ENCODE measurements around the gene MRPL44. TPM values are rescaled to one million over a fixed set of nuclear protein-coding genes. Genes with fewer than 3 reads are reported as not detected.

MRPL44 gene
- total and polyA plus RNA-seq, 2 donors (not counting 1 experiment from before 2014, with no cell fraction given), result 8.9 to 26.7 TPM

DNA sequence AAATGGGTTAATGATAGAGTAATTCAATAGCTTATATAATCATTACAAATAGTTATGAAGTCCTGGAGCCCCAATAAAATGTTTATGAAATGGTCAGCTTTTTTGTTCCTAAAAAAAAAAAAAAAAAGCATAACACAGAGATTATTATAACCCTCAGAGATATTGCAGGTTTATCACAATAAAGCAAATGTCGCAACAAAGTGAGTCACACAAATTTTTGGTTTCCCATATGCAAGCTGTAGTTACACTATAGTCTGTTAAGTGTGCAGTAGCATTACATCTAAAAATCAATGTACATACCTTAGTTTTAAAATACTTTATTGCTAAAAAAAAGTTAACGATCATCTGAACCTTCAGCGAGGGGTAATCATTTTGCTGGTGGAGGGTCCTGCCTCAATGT, 32.2 kb upstream of the MRPL44 start:
- Histone ChIP-seq H3K36me3 (replicated peaks in 1 of 2; ENCODE audit: control extremely low read depth in 1 of 2, control insufficient read depth in 1 of 2, extremely low read depth in 1 of 2, insufficient read depth in 2 of 2, low read length in 1 of 2) (peaks cover 0 to 3% of the 10 kb centered on the region in 2 experiments), H3K9me3 (ENCODE audit: control extremely low read depth in 1 of 3, control insufficient read depth in 2 of 3, insufficient read depth in 1 of 3, low read length in 2 of 3) (peaks cover 0 to 8% (median 5%) of the 10 kb centered on the region in 3 donors), H2AFZ (ENCODE audit: insufficient read depth, low read depth, low read length, poor library complexity, severe bottlenecking) (no peak overlapping the region), H3K9ac (ENCODE audit: low read length) (no peak overlapping the region), H3K4me1 (ENCODE audit: control insufficient read depth in 2 of 2, insufficient read depth in 2 of 2, low read length in 2 of 2) (peaks cover 6 to 7% of the 10 kb centered on the region in 2 donors), H3K4me2 (replicated peaks; ENCODE audit: low read depth, low read length, poor library complexity, severe bottlenecking) (no peak overlapping the region), H3K4me3 (ENCODE audit: control extremely low read depth in 1 of 5, extremely low read depth in 1 of 5, insufficient read depth in 1 of 5, low read depth in 2 of 5, low read length in 4 of 5) (no peak overlapping the region), H3K27ac (ENCODE audit: low read length in 2 of 2) (no peak overlapping the region), H3K27me3 (replicated peaks in 1 of 4; ENCODE audit: control extremely low read depth in 1 of 4, control insufficient read depth in 3 of 4, insufficient read depth in 4 of 4, low read length in 3 of 4) (no peaks in the 10 kb centered on the region), H3K79me2 (ENCODE audit: control insufficient read depth, insufficient read depth, low read length) (peaks cover 83% of the 10 kb centered on the region), H4K20me1 (ENCODE audit: control insufficient read depth, insufficient read depth, low read length, poor library complexity, severe bottlenecking) (peaks cover 15% of the 10 kb centered on the region)
- H3K4me1 Mint-ChIP-seq, result peaks cover 39% of the 10 kb centered on the region
- TF ChIP-seq, protein P1, sequence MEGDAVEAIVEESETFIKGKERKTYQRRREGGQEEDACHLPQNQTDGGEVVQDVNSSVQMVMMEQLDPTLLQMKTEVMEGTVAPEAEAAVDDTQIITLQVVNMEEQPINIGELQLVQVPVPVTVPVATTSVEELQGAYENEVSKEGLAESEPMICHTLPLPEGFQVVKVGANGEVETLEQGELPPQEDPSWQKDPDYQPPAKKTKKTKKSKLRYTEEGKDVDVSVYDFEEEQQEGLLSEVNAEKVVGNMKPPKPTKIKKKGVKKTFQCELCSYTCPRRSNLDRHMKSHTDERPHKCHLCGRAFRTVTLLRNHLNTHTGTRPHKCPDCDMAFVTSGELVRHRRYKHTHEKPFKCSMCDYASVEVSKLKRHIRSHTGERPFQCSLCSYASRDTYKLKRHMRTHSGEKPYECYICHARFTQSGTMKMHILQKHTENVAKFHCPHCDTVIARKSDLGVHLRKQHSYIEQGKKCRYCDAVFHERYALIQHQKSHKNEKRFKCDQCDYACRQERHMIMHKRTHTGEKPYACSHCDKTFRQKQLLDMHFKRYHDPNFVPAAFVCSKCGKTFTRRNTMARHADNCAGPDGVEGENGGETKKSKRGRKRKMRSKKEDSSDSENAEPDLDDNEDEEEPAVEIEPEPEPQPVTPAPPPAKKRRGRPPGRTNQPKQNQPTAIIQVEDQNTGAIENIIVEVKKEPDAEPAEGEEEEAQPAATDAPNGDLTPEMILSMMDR (IDR thresholded peaks at IDR 0.05), result no peak
- TF ChIP-seq EZH2 (IDR thresholded peaks at IDR 0.05; ENCODE audit: borderline replicate concordance, insufficient read depth, low read depth, low read length, poor library complexity, severe bottlenecking), result no peak
- ATAC-seq (ENCODE audit: low read depth) (no peak), DNase-seq (no peak)
- intact Hi-C loops (cut with micrococcal nuclease), result no loop called here
- no peak overlapping the region for H3K4me3 Mint-ChIP-seq
- H3K27ac Mint-ChIP-seq, result no peak overlapping the region
- no peaks in the 10 kb centered on the region for H3K27me3 Mint-ChIP-seq
- CTCF ChIA-PET, result interaction anchor here (0.7 kb wide), 1 partner anchor 90 kb away, joined by 4 read pairs; no protein-coding TSS in a partner anchor
- H3K9me3 Mint-ChIP-seq (ENCODE audit: insufficient read depth), result peaks cover 6% of the 10 kb centered on the region
- POLR2A ChIA-PET, result no interaction called here
- no CpG with 5 or more reads among the region's 3 CpGs for WGBS (ENCODE audit: insufficient coverage)

GRCh38 chr2:223928113-223929006, 28.9 kb upstream of the MRPL44 start:
- Histone ChIP-seq H3K4me2 (replicated peaks; ENCODE audit: low read depth, low read length, poor library complexity, severe bottlenecking) (no peak overlapping the region), H3K27me3 (replicated peaks in 1 of 4; ENCODE audit: control extremely low read depth in 1 of 4, control insufficient read depth in 3 of 4, insufficient read depth in 4 of 4, low read length in 3 of 4) (no peaks in the 10 kb centered on the region), H4K20me1 (ENCODE audit: control insufficient read depth, insufficient read depth, low read length, poor library complexity, severe bottlenecking) (peaks cover 15% of the 10 kb centered on the region), H3K9me3 (ENCODE audit: control extremely low read depth in 1 of 3, control insufficient read depth in 2 of 3, insufficient read depth in 1 of 3, low read length in 2 of 3) (peaks cover 0 to 8% (median 5%) of the 10 kb centered on the region in 3 donors), H3K79me2 (ENCODE audit: control insufficient read depth, insufficient read depth, low read length) (peaks cover 82% of the 10 kb centered on the region), H3K4me3 (ENCODE audit: control extremely low read depth in 1 of 5, extremely low read depth in 1 of 5, insufficient read depth in 1 of 5, low read depth in 2 of 5, low read length in 4 of 5) (no peak overlapping the region), H3K36me3 (replicated peaks in 1 of 2; ENCODE audit: control extremely low read depth in 1 of 2, control insufficient read depth in 1 of 2, extremely low read depth in 1 of 2, insufficient read depth in 2 of 2, low read length in 1 of 2) (no peaks in the 10 kb centered on the region), H3K4me1 (ENCODE audit: control insufficient read depth in 2 of 2, insufficient read depth in 2 of 2, low read length in 2 of 2) (peaks cover 14 to 15% of the 10 kb centered on the region in 2 donors), H3K9ac (ENCODE audit: low read length) (no peak overlapping the region), H2AFZ (ENCODE audit: insufficient read depth, low read depth, low read length, poor library complexity, severe bottlenecking) (no peak overlapping the region), H3K27ac (ENCODE audit: low read length in 2 of 2) (no peak overlapping the region)
- DNase-seq (no peak), ATAC-seq (ENCODE audit: low read depth) (no peak)
- TF ChIP-seq EZH2 (IDR thresholded peaks at IDR 0.05; ENCODE audit: borderline replicate concordance, insufficient read depth, low read depth, low read length, poor library complexity, severe bottlenecking), result no peak
- TF ChIP-seq, protein P1 (IDR thresholded peaks at IDR 0.05), result no peak
- 100% methylated on average over 4 of the region's 7 CpGs for WGBS (ENCODE audit: insufficient coverage)
- CTCF ChIA-PET, result interaction anchor here (1.7 kb wide), 1 partner anchor 11 kb away, joined by 4 read pairs; no protein-coding TSS in a partner anchor
- H3K27ac Mint-ChIP-seq, result peak overlapping the region; percentile 41
- H3K4me1 Mint-ChIP-seq, result peaks cover 46% of the 10 kb centered on the region
- peaks cover 6% of the 10 kb centered on the region for H3K9me3 Mint-ChIP-seq (ENCODE audit: insufficient read depth)
- no peak overlapping the region for H3K4me3 Mint-ChIP-seq
- no peaks in the 10 kb centered on the region for H3K27me3 Mint-ChIP-seq
- POLR2A ChIA-PET, result no interaction called here
- intact Hi-C loops (cut with micrococcal nuclease), result no loop called here
